Nephron progenitor cell (in vitro differentiated cells): ENCODE results near the gene MMP21.

ENCODE experiments used
- DNase-seq: peaks from one replicate; pipeline ENCODE4 v3.0.0; 2021
- H3K27ac Mint-ChIP-seq: 2 replicates; pipeline ENCODE4 v1.8.0; 2021; ENCODE audit warnings: mild to moderate bottlenecking, moderate library complexity, mixed read lengths
- H3K27me3 Mint-ChIP-seq: 2 replicates; pipeline ENCODE4 v1.8.0; 2021; ENCODE audit warnings: mild to moderate bottlenecking, low read depth, mixed read lengths; ENCODE audit not compliant: poor library complexity
- H3K36me3 Mint-ChIP-seq: 2 replicates; pipeline ENCODE4 v1.8.0; 2021; ENCODE audit warnings: low read depth, mixed read lengths
- H3K4me1 Mint-ChIP-seq: 2 replicates; pipeline ENCODE4 v1.8.0; 2021; ENCODE audit warnings: mixed read lengths
- H3K4me3 Mint-ChIP-seq: 2 replicates; pipeline ENCODE4 v1.8.0; 2021; ENCODE audit warnings: mild to moderate bottlenecking, moderate library complexity, mixed read lengths
- H3K9me3 Mint-ChIP-seq: 2 replicates; pipeline ENCODE4 v1.8.0; 2021; ENCODE audit warnings: mild to moderate bottlenecking, moderate library complexity, mixed read lengths
- CTCF ChIP-seq: fragments of 200-600 bp; sonication (generic); IDR thresholded peaks from 2 replicates; pipeline ENCODE4 v1.5.0; 2021; ENCODE audit warnings: antibody characterized with exemption

MMP21 gene

GRCh38 chr10:125779403-125780327 is 4.0 kb upstream of the MMP21 start:
- Mint-ChIP-seq H3K9me3 (peaks cover 22% of the 10 kb centered on the region), H3K36me3 (no peaks in the 10 kb centered on the region), H3K27ac (no peak overlapping the region), H3K27me3 (peaks cover 6% of the 10 kb centered on the region), H3K4me3 (no peak overlapping the region), H3K4me1 (peaks cover 31% of the 10 kb centered on the region)
- TF ChIP-seq CTCF: no peak
- no peak for DNase-seq

GRCh38 chr10:125778556-125778955 is 2.9 kb upstream of the MMP21 start:
- Mint-ChIP-seq H3K27ac (no peak overlapping the region), H3K27me3 (peaks cover 3% of the 10 kb centered on the region), H3K4me3 (no peak overlapping the region), H3K36me3 (no peaks in the 10 kb centered on the region), H3K9me3 (peaks cover 22% of the 10 kb centered on the region), H3K4me1 (peaks cover 23% of the 10 kb centered on the region)
- no peak for DNase-seq
- TF ChIP-seq CTCF: no peak

- H3K9me3 Mint-ChIP-seq: peaks cover 22% of the 10 kb centered on the region
- H3K27ac Mint-ChIP-seq: peak overlapping the region; percentile 91
- peaks cover 3% of the 10 kb centered on the region for H3K27me3 Mint-ChIP-seq
- TF ChIP-seq CTCF: no peak
- no peaks in the 10 kb centered on the region for H3K36me3 Mint-ChIP-seq
- no peak overlapping the region for H3K4me3 Mint-ChIP-seq
- H3K4me1 Mint-ChIP-seq: peaks cover 20% of the 10 kb centered on the region
- DNase-seq: no peak
These were observed 2.2 kb upstream of the MMP21 start for GRCh38 chr10:125777806-125778205.

GRCh38 chr10:125774581-125775191 is 935 bp downstream of the MMP21 start:
- H3K36me3 Mint-ChIP-seq: no peaks in the 10 kb centered on the region
- no peak for DNase-seq
- H3K4me1 Mint-ChIP-seq: peaks cover 8% of the 10 kb centered on the region
- no peak for TF ChIP-seq CTCF
- H3K27ac Mint-ChIP-seq: peak overlapping the region; percentile 64
- peaks cover 3% of the 10 kb centered on the region for H3K27me3 Mint-ChIP-seq
- no peak overlapping the region for H3K4me3 Mint-ChIP-seq
- H3K9me3 Mint-ChIP-seq: peaks cover 14% of the 10 kb centered on the region

- Mint-ChIP-seq H3K9me3 (peaks cover 6% of the 10 kb centered on the region), H3K27ac (peak overlapping the region; percentile 64), H3K36me3 (no peaks in the 10 kb centered on the region), H3K4me3 (no peak overlapping the region), H3K4me1 (peaks cover 8% of the 10 kb centered on the region), H3K27me3 (peaks cover 3% of the 10 kb centered on the region)
- no peak for TF ChIP-seq CTCF
- DNase-seq: no peak
These were observed 1.7 kb downstream of the MMP21 start for GRCh38 chr10:125773687-125774543.
